ENCODE results near the gene ERCC3.

- TF ChIP-seq GATA3 (IDR thresholded peaks at IDR 0.05; ENCODE audit: low read depth, low read length) (no peak), GATA2 (IDR thresholded peaks at IDR 0.05; ENCODE audit: low read depth, low read length) (no peak)
Observed at GRCh38 chr2:127229555-127229954, 64.4 kb downstream of the ERCC3 start.

Measured in SH-SY5Y (cell line).